D721Med (cell line): Measurements from ENCODE around the gene TMEM97.
A peak's percentile ranks its signal among the peaks of the same experiment; 100 is the strongest.

Experiments used
- DNase-seq: peaks from one replicate; pipeline ENCODE4 v3.0.0; 2011; ENCODE audit warnings: low spot score; ENCODE audit not compliant: insufficient read length
- FAIRE-seq: peaks from 2 replicates; lab custom pipeline; 2011; peaks lifted over from hg19 to GRCh38; lab: Jason Lieb, UNC
- CTCF ChIP-seq: IDR thresholded peaks from 2 replicates; pipeline ENCODE4 v1.5.1; 2012; ENCODE audit warnings: mild to moderate bottlenecking, control low read depth; ENCODE audit not compliant: insufficient read depth; ENCODE audit errors: missing control alignments

TMEM97 gene

GRCh38 chr17:28348979-28349378 lies 30.0 kb downstream of the TMEM97 start:
- FAIRE-seq (no peak), DNase-seq (no peak)
- no peak for TF ChIP-seq CTCF

GRCh38 chr17:28350271-28350670 lies 31.3 kb downstream of the TMEM97 start:
- no peak for TF ChIP-seq CTCF
- no peak for FAIRE-seq
- no peak for DNase-seq

- peak; percentile 89 for DNase-seq
- no peak for TF ChIP-seq CTCF
- no peak for FAIRE-seq
Measured at GRCh38 chr17:28357061-28357900, 38.3 kb downstream of the TMEM97 start, which contains the start of gene POLDIP2. POLDIP2 (minus strand) TSS chr17:28357527; CDS start chr17:28357448, 79 bp downstream.

- no peak for FAIRE-seq
- TF ChIP-seq CTCF: no peak
- no peak for DNase-seq
Measured at GRCh38 chr17:28357901-28358197, 38.8 kb downstream of the TMEM97 start.

- DNase-seq (no peak), FAIRE-seq (no peak)
- TF ChIP-seq CTCF: no peak
Measured at GRCh38 chr17:28363186-28363585, 44.2 kb downstream of the TMEM97 start.

- FAIRE-seq (no peak), DNase-seq (no peak)
- TF ChIP-seq CTCF: no peak
Measured at GRCh38 chr17:28363776-28364650, 45.0 kb downstream of the TMEM97 start.
